Measurements from ENCODE around the gene RAD1. TPM values are rescaled to one million over a fixed set of nuclear protein-coding genes. Genes with fewer than 3 reads are reported as not detected.
"Not testable (repeated sequence)": the region's sequence is repeated elsewhere in the genome, so short reads cannot be mapped to it uniquely, and the experiment has no call there.

The RAD1 gene
- total RNA-seq, 1 donor from 2014 or later = 45.7 TPM

DNA sequence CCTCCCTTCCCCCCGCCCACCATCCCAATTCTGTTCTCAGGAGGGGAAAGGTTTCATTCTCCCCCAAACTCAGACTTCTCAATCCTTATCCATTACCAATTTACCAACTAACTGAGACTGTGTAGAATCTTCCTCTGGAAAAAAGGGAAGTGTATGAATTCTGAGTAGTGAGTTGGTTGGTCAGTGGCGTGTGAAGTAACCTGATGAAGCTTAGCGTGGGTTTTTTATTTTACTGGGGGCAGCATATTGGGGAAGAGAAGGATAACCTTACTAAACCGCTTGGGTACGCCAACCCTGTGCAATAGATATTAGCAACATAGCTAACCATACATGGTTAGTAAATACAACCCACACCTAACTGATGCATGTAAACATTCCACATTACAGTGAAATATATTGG is 13.0 kb upstream of the RAD1 start:
- no peak for DNase-seq (ENCODE audit: low spot score)
- H3K27me3 Mint-ChIP-seq (ENCODE audit: insufficient read depth) = no peaks in the 10 kb centered on the region
- H3K27ac Mint-ChIP-seq = no peak overlapping the region
- intact Hi-C loops (cut with micrococcal nuclease) = loop anchor here (5.0 to 10.0 kb wide), 4 partner anchors 867 to 977 kb away; partner anchors contain the start of genes AMACR and IL7R
- peaks cover 34% of the 10 kb centered on the region for H3K36me3 Mint-ChIP-seq (ENCODE audit: low read depth)
- H3K4me1 Mint-ChIP-seq (ENCODE audit: low read depth) = peaks cover 47% of the 10 kb centered on the region
- no peaks in the 10 kb centered on the region for H3K9me3 Mint-ChIP-seq
- H3K4me3 Mint-ChIP-seq = peak overlapping the region; percentile 45

GRCh38 chr5:34927785-34928184 is 12.5 kb upstream of the RAD1 start:
- no peak for DNase-seq (ENCODE audit: low spot score)
- H3K27me3 Mint-ChIP-seq (ENCODE audit: insufficient read depth) = no peaks in the 10 kb centered on the region
- no peak overlapping the region for H3K4me3 Mint-ChIP-seq
- H3K9me3 Mint-ChIP-seq = no peaks in the 10 kb centered on the region
- intact Hi-C loops (cut with micrococcal nuclease) = loop anchor here (5.0 to 10.0 kb wide), 4 partner anchors 867 to 977 kb away; partner anchors contain the start of genes AMACR and IL7R
- peaks cover 46% of the 10 kb centered on the region for H3K4me1 Mint-ChIP-seq (ENCODE audit: low read depth)
- peaks cover 35% of the 10 kb centered on the region for H3K36me3 Mint-ChIP-seq (ENCODE audit: low read depth)
- no peak overlapping the region for H3K27ac Mint-ChIP-seq

- Mint-ChIP-seq H3K9me3 (no peaks in the 10 kb centered on the region), H3K4me3 (no peak overlapping the region), H3K36me3 (ENCODE audit: low read depth) (peaks cover 39% of the 10 kb centered on the region), H3K27me3 (ENCODE audit: insufficient read depth) (no peaks in the 10 kb centered on the region), H3K4me1 (ENCODE audit: low read depth) (peaks cover 43% of the 10 kb centered on the region), H3K27ac (no peak overlapping the region)
- intact Hi-C loops (cut with micrococcal nuclease) = loop anchor here (5.0 to 10.0 kb wide), 4 partner anchors 868 to 978 kb away; partner anchors contain the start of genes AMACR and IL7R
- DNase-seq (ENCODE audit: low spot score) = no peak
Observed at GRCh38 chr5:34926318-34926888, 11.1 kb upstream of the RAD1 start.

DNA sequence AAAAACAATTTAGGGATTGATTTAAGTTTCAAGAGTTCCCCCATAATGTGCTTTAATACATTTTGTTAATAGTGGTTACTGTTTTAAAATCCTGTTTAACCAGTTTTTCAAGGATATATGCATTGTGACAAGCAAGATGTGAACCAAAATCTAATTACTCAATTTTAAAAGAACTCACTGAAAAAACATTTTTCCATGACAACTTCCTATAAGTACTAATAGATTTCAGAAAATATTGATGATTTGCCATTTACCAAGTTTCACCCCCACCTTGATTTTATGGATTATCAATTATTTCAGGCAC is 9.1 kb upstream of the RAD1 start:
- intact Hi-C loops (cut with micrococcal nuclease) = loop anchor here (1.0 to 10.0 kb wide), 4 partner anchors 9 to 980 kb away; partner anchors contain the start of genes BRIX1, IL7R and RAD1
- Mint-ChIP-seq H3K36me3 (ENCODE audit: low read depth) (peaks cover 41% of the 10 kb centered on the region), H3K9me3 (no peaks in the 10 kb centered on the region), H3K4me3 (peak overlapping the region; percentile 30), H3K27me3 (ENCODE audit: insufficient read depth) (no peaks in the 10 kb centered on the region), H3K4me1 (ENCODE audit: low read depth) (peaks cover 41% of the 10 kb centered on the region), H3K27ac (no peak overlapping the region)
- DNase-seq (ENCODE audit: low spot score) = no peak

- Mint-ChIP-seq H3K4me3 (peak overlapping the region; percentile 32), H3K27ac (peak overlapping the region; percentile 67), H3K36me3 (ENCODE audit: low read depth) (peaks cover 39% of the 10 kb centered on the region), H3K4me1 (ENCODE audit: low read depth) (peaks cover 37% of the 10 kb centered on the region), H3K27me3 (ENCODE audit: insufficient read depth) (no peaks in the 10 kb centered on the region), H3K9me3 (no peaks in the 10 kb centered on the region)
- intact Hi-C loops (cut with micrococcal nuclease) = loop anchor here (1.0 to 10.0 kb wide), 4 partner anchors 9 to 981 kb away; partner anchors contain the start of genes BRIX1, IL7R and RAD1
- DNase-seq (ENCODE audit: low spot score) = peak; percentile 23
Observed at GRCh38 chr5:34923694-34924461, 8.6 kb upstream of the RAD1 start.

DNA sequence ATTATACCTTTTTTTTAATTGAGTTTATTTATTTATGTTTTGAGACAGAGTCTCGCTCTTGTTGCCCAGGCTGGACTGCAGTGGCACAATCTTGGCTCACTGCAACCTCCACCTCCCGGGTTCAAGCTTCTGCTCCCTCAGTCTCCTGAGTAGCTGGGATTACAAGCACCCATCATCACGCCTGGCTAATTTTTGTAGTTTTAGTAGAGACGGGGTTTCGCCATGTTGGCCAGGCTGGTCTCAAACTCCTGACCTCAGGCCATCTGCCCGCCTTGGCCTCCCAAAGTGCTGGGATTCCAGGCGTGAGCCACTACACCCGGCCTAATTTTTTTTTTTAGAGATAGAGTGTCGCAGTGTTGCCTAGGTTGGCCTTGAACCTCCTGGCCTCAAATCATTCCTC is 8.0 kb upstream of the RAD1 start:
- not testable (repeated sequence) for H3K9me3 Mint-ChIP-seq; H3K4me3 Mint-ChIP-seq; DNase-seq (ENCODE audit: low spot score); H3K27me3 Mint-ChIP-seq (ENCODE audit: insufficient read depth)
- Mint-ChIP-seq H3K36me3 (ENCODE audit: low read depth) (peaks cover 39% of the 10 kb centered on the region), H3K4me1 (ENCODE audit: low read depth) (peaks cover 30% of the 10 kb centered on the region), H3K27ac (peak overlapping the region; percentile 67)
- intact Hi-C loops (cut with micrococcal nuclease) = loop anchor here (10.0 kb wide), 3 partner anchors 872 to 982 kb away; partner anchors contain the start of gene IL7R

DNA sequence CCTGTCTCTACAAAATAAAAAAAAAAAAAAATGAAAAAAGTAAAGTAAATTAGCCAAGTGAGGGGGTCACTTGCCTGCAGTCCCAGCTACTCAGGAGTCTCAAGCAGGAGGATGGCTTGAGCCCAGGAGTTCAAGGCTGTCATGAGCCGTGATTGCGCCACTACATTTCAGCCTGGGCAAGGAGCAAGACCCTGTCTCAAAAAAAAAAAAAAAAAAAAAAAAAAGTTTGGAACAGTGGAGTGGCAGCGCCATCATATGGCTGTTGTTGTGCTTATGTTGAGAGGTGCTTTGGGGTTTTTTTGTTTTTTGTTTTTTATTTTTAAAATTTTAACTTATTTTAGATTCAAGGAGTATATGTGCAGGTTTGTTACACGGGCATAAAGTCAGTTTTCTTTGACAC is 3.8 kb upstream of the RAD1 start:
- Mint-ChIP-seq H3K36me3 (ENCODE audit: low read depth) (peaks cover 33% of the 10 kb centered on the region), H3K4me1 (ENCODE audit: low read depth) (peaks cover 38% of the 10 kb centered on the region), H3K27ac (no peak overlapping the region), H3K4me3 (no peak overlapping the region), H3K9me3 (no peaks in the 10 kb centered on the region), H3K27me3 (ENCODE audit: insufficient read depth) (no peaks in the 10 kb centered on the region)
- intact Hi-C loops (cut with micrococcal nuclease) = loop anchor here (5.0 kb wide), 4 partner anchors 83 to 1958 kb away; partner anchors contain the start of genes NIPBL, SPEF2 and TARS1
- DNase-seq (ENCODE audit: low spot score) = no peak

- no peaks in the 10 kb centered on the region for H3K9me3 Mint-ChIP-seq
- H3K4me3 Mint-ChIP-seq = no peak overlapping the region
- H3K36me3 Mint-ChIP-seq (ENCODE audit: low read depth) = peaks cover 30% of the 10 kb centered on the region
- H3K27ac Mint-ChIP-seq = no peak overlapping the region
- H3K4me1 Mint-ChIP-seq (ENCODE audit: low read depth) = peaks cover 39% of the 10 kb centered on the region
- H3K27me3 Mint-ChIP-seq (ENCODE audit: insufficient read depth) = no peaks in the 10 kb centered on the region
- no peak for DNase-seq (ENCODE audit: low spot score)
- intact Hi-C loops (cut with micrococcal nuclease) = loop anchor here (5.0 kb wide), 4 partner anchors 84 to 1959 kb away; partner anchors contain the start of genes NIPBL, SPEF2 and TARS1
Observed at GRCh38 chr5:34918025-34918424, 2.7 kb upstream of the RAD1 start.

DNA sequence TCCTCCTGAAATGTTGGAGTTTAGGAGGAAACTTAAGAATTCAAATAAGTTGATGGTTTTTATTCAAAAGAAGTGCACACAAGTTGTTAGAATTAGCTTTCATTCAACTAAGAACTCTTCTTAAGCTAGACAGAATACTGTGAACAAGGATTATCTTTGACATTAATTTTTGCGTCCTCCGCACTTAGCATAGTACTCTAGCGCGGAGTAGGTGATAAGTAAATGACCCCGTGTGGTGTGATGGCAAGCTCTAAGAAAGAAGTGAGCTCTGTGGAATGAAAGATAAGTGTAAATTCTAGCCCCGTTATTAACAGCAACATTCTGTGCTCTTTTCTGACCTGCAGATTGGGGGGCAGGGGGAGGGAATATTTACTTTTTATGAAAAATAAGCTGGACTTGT is 1.2 kb upstream of the RAD1 start:
- H3K36me3 Mint-ChIP-seq (ENCODE audit: low read depth) = peaks cover 30% of the 10 kb centered on the region
- H3K9me3 Mint-ChIP-seq = no peaks in the 10 kb centered on the region
- DNase-seq (ENCODE audit: low spot score) = no peak
- H3K4me1 Mint-ChIP-seq (ENCODE audit: low read depth) = peaks cover 43% of the 10 kb centered on the region
- H3K27me3 Mint-ChIP-seq (ENCODE audit: insufficient read depth) = no peaks in the 10 kb centered on the region
- H3K27ac Mint-ChIP-seq = no peak overlapping the region
- H3K4me3 Mint-ChIP-seq = no peak overlapping the region
- intact Hi-C loops (cut with micrococcal nuclease) = loop anchor here (5.0 kb wide), 4 partner anchors 86 to 1961 kb away; partner anchors contain the start of genes NIPBL, SPEF2 and TARS1

DNA sequence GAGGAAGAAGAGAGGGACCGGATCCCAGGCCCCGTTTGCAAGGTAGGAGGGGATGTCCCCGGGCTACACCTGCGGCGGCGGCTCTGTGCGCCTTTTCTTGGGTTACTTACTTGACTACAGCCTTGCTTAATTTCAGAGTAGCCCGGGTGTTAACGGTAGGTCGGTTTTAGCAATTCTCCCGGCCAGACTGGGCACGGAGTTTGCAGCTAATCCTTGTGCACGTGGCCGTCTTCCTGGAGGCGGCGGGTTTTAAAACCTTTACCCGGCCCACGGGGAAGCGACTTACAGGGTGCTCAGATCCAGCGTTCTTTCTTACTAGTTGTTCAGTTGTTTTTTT is 520 bp upstream of the RAD1 start:
- Mint-ChIP-seq H3K4me3 (no peak overlapping the region), H3K27ac (no peak overlapping the region), H3K36me3 (ENCODE audit: low read depth) (peaks cover 33% of the 10 kb centered on the region), H3K9me3 (no peaks in the 10 kb centered on the region), H3K4me1 (ENCODE audit: low read depth) (peaks cover 38% of the 10 kb centered on the region), H3K27me3 (ENCODE audit: insufficient read depth) (no peaks in the 10 kb centered on the region)
- DNase-seq (ENCODE audit: low spot score) = no peak
- intact Hi-C loops (cut with micrococcal nuclease) = loop anchor here (1.0 to 5.0 kb wide), 8 partner anchors 8 to 1961 kb away; partner anchors contain the start of genes DNAJC21, NIPBL, SPEF2 and TARS1

DNA sequence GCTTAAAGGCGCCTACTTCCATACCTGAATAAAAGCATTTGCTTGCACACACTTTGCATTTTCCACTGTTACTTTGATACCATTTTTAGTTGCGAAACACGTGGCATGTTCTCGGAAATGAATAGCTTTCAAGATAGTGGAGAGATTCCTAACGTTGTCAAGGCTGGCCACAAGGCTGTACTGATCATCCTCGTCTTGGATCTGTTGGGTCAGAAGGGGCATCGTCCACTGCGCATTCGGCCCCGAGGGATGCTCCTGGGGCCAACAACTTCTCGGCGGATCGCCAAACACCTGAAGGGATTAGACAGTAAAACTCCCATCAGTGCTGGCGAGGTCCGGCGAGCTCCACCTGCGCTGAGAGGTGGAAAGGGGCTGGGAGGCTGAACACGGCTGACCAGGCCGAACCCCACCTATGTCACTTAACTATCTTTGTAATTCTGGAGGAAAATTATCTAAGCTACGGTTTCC is 599 bp downstream of the RAD1 start:
- peaks cover 33% of the 10 kb centered on the region for H3K4me1 Mint-ChIP-seq (ENCODE audit: low read depth)
- H3K4me3 Mint-ChIP-seq = no peak overlapping the region
- DNase-seq (ENCODE audit: low spot score) = peak; percentile 8

DNA sequence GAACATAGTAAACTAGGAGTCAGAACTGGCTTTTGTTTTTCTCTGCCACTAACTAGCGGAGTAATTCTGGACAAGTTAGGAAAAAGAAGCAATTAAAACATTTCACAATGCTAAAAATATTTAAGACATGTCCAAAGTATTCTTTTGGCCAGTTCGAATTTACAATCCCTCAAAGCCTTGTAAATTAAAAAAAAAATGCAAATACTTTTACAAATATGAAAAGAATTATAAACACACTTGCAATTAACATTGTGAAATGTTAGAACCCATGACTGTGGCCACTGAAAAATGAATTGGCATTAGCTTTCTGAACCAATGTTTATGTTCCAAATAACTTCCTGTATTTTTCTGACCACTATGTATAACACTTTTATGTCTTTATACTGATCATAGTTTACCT is 2.2 kb downstream of the RAD1 start:
- H3K27ac Mint-ChIP-seq = no peak overlapping the region
- no peak overlapping the region for H3K4me3 Mint-ChIP-seq
- H3K36me3 Mint-ChIP-seq (ENCODE audit: low read depth) = peaks cover 39% of the 10 kb centered on the region
- H3K27me3 Mint-ChIP-seq (ENCODE audit: insufficient read depth) = no peaks in the 10 kb centered on the region
- intact Hi-C loops (cut with micrococcal nuclease) = no loop called here
- no peak for DNase-seq (ENCODE audit: low spot score)
- peaks cover 33% of the 10 kb centered on the region for H3K4me1 Mint-ChIP-seq (ENCODE audit: low read depth)
- H3K9me3 Mint-ChIP-seq = no peaks in the 10 kb centered on the region

More for the DNA sequence above, 599 bp downstream of the RAD1 start:
- no peak overlapping the region for H3K27ac Mint-ChIP-seq
- intact Hi-C loops (cut with micrococcal nuclease) = loop anchor here (1.0 to 5.0 kb wide), 8 partner anchors 10 to 1963 kb away; partner anchors contain the start of genes DNAJC21, NIPBL, SPEF2 and TARS1
- H3K27me3 Mint-ChIP-seq (ENCODE audit: insufficient read depth) = no peaks in the 10 kb centered on the region
- peaks cover 34% of the 10 kb centered on the region for H3K36me3 Mint-ChIP-seq (ENCODE audit: low read depth)
- no peaks in the 10 kb centered on the region for H3K9me3 Mint-ChIP-seq

- H3K4me1 Mint-ChIP-seq (ENCODE audit: low read depth) = no peaks in the 10 kb centered on the region
- H3K9me3 Mint-ChIP-seq = no peaks in the 10 kb centered on the region
- no peak for DNase-seq (ENCODE audit: low spot score)
- H3K27ac Mint-ChIP-seq = no peak overlapping the region
- no peaks in the 10 kb centered on the region for H3K27me3 Mint-ChIP-seq (ENCODE audit: insufficient read depth)
- intact Hi-C loops (cut with micrococcal nuclease) = no loop called here
- peaks cover 15% of the 10 kb centered on the region for H3K36me3 Mint-ChIP-seq (ENCODE audit: low read depth)
- H3K4me3 Mint-ChIP-seq = no peak overlapping the region
Observed at GRCh38 chr5:34905564-34905963, 9.7 kb downstream of the RAD1 start.

Data from activated T-helper 1 cell treated with anti-CD3 and anti-CD28 coated beads, Interleukin-12 subunit alpha, Interleukin-12 subunit beta, Interleukin-2, Interleukin-4 antibody, amounts not matched to agents 30 ng/mL and 10 ng/mL and 1 ng/mL, durations not matched to agents 14 hours and 24 hours and 36 hours (primary cell).